Stimulated activated CD8-positive, alpha-beta memory T cell treated with anti-CD3 and anti-CD28 coated beads, Interleukin-7, amount 100 ng/mL, for 24 hours (primary cell): ENCODE data around the gene ADNP.
"Not testable (repeated sequence)": the region's sequence is repeated elsewhere in the genome, so short reads cannot be mapped to it uniquely, and the experiment has no call there.

Source experiments
- DNase-seq: peaks from one replicate; pipeline ENCODE4 v3.0.0-alpha.2; 2020; ENCODE audit warnings: low read depth

Gene ADNP

DNA sequence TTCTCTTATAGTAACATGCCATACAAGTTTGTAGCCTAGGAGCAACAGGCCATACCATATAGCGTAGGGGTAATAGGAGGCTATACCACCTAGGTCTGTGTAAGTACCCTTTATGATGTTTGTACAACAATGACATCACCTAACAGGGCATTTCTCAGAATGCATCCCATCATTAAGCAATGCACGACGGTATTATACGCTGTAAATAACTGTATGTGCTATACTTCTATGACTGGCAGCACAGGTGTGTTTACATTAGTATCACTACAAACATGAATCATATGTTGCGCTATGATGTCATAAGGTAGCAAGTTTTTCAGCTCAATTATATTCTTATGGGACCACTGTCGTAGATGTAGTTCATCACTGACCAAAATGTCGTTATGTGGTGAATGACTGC, 31.0 kb downstream of the ADNP start:
- no peak for DNase-seq

DNA sequence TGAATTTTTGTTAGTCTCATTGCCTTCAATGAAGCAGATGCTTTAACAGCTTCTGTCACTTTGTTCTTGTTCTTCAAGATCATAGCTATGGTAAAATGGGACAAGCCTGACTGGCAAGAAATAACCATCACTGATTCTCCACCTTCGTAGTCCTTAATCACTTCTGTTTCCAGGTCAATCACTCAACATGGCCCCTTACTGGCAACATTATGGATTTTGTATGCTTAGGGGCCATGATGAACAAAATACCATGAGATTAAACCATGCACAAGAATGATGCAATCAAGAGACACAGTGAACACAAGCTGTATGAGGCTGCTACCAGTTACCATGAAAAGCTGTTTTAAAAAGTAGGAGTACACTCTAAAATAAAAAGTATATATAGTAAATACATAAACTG, 32.8 kb downstream of the ADNP start:
- DNase-seq, result no peak

DNA sequence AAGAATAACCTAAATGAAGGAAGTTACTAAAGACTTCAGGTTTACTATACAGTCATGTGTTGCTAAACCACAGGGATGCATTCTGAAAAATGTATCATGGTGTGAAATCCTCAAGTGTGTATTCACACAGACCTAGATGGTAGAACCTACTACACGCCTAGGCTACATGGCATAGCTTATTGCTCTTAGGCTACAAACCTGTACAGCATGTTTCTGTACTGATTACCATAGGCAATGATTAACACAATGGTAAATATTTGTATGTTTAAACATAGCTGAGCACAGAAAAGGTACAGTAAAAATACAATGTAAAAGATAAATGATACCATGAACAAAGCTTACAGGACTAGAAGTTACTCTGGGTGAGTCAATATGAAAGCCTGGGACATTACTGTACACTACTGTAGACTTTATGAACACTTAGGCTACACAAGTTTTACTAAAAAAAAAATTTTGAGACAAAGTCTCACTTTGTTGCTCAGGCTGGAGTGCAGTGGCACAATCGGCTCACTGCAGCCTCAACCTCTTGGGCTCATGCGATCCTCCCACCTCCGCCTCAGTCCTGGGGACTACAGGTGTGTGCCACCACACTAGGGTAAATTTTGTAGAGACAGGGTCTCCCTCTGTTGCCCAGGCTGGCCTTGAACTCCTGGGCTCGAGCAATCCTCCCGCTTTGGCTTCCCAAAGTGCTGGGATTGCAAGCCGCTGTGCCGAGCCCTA, 36.0 kb downstream of the ADNP start:
- no peak for DNase-seq

DNA sequence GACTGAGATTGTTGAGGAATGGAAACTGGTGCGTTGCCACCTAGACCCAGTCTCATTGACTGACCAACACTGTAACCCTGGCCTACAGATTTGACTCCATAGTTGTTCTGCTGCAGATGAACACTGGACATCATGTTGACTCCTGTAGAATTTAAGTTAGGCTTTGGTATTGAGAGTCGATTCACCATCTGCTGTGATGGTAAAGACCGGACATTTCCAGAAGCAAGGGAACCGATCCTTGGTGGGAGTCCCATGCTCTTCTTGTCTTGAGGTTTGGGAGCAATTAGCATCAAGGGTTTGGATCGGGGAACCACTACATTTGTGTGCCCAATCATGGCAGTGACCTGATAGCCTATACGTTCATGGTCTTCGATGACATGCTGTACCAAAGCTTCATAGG, 37.6 kb downstream of the ADNP start:
- no peak for DNase-seq

DNA sequence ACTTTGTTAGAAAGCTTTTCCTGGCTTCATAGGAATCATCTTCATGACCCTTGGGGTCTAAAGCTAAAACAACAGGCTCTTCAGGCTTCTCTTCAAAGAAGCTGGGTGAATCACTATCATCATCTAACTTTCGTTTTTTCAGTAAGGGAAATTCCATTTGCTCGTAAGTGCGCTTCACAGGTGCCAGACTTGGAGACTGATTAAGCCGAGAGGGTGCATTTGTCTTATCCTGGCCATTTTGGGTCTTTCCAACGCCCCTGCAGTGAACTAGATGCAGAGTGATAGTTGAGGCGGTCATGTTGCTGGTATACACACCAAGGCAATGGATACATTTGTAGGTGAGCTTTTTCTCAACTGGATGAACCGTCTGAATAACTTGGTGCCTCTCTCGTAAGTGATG, 38.8 kb downstream of the ADNP start:
- no peak for DNase-seq

DNA sequence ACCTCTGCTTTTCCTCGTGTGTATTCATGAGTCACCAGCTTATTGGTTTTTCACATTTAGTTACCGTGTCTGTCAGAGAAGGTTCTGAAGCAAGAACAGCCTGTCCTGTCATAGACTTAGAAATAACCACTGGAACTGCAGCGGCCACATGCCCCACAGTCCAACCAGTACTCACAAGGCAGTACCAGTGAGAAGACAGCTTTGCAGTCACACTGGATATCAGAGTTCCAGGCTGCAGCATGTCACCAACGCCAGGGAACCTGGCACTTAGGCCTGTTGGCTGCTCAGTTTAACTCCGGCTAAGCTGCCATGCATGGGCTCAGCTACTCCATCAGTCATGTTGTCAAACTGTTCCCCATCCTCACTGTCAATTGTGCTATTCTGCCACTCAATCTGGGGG, 40.1 kb downstream of the ADNP start:
- DNase-seq, result no peak

DNA sequence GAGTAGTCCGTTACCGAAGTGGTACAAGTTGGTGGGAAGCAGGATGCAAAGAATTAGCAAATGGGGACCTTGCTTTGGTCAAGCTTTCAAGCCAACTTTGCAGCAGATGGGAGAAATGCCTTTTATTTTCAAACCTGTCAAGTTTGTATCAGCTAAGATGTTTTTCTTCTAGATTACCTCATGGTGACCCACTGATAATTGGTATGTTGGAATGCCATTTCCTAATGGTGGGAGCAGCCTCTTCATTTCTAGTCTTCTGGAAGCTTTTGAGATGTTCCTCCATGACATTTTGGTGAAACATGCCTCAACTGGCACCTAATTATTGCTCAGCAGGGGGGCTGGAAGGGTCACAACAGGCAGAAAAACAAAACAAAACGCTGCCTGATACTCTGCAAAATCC, 43.7 kb downstream of the ADNP start:
- DNase-seq, result no peak

DNA sequence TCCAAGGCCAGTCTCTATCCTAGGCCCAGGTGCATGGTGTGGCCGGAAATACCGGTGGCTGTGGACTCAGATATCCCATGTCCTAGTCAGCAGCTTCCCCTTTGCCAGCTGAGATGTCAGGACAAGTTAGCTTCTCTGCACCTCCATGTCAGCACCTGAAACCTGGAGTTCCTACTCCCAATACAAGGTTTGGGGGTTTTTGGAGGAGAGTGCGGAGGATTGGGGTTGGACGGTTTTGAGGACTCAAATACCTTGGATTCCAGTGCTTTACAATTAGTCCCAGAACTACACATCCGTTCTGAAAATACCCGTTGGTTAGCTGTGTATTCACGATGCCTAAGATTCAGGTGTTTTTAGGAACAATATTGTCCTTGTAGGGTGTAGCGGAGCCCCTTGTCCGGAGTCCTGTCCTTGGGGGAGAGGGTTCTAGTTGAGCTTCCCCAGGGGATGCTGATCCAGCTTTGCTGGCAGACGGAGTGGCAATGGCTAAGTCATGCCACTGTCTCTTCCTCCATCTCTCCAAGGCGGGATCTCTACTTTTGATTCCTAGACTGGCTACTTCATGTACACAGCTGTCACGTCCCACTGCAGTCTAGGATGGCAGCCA, 45.0 kb downstream of the ADNP start:
- DNase-seq, result no peak

DNA sequence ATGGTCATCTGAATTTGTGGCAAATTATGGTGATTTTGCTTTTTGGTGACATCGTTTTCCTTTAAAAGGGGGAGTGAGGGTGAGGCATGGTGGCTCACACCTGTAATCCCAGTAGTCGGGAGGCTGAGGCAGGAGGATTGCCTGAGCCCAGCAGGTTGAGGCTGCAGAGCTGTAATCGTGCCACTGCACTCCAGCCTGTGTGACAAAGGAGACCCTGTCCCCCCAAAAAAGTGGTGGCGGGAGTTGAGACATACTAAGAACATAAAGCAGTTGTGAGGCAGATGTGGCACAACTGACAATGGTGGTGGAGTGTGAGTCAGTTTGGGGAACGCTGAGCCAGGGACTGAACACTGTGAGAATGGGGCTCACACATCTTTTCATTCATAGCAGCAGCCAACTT, 45.5 kb downstream of the ADNP start:
- no peak for DNase-seq

DNA sequence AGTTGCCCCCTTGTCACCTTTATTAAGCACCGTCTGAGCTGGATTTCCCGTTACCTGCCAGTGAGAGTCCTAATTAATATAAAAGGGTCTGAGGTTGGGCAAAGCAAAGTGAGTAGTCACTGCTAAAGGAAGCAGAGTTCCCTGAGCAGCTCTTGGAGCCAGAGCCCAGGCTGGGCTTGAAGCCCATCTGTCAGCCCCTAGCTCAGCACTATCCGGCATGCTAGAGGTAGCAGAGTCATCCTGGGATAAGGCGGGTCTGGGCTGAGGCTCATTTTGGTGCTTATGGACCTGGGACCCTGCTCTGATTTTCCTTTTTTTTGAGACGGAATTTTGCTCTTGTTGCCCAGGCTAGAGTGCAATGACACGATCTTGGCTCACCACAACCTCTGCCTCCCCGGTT, 46.2 kb downstream of the ADNP start:
- DNase-seq, result no peak

DNA sequence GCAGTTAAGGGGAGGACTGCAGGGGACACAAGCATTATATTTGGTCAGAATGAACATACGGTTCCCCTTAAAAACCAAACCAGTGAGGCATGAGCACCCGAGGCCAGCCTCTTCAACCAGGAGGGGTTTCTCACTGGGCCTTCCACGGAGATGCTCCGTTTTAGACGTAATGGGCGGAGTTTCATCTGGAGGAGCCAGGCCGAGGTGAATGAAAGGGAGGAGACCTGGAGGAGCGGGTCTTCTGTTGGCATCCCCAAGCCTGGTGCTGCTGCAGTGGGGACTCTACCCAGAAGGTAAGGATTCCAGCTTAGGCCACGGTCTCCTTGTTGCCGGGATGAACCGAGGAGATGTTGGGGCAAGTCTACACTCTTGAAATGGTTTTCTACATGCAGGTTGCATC, 47.4 kb downstream of the ADNP start:
- DNase-seq, result no peak

DNA sequence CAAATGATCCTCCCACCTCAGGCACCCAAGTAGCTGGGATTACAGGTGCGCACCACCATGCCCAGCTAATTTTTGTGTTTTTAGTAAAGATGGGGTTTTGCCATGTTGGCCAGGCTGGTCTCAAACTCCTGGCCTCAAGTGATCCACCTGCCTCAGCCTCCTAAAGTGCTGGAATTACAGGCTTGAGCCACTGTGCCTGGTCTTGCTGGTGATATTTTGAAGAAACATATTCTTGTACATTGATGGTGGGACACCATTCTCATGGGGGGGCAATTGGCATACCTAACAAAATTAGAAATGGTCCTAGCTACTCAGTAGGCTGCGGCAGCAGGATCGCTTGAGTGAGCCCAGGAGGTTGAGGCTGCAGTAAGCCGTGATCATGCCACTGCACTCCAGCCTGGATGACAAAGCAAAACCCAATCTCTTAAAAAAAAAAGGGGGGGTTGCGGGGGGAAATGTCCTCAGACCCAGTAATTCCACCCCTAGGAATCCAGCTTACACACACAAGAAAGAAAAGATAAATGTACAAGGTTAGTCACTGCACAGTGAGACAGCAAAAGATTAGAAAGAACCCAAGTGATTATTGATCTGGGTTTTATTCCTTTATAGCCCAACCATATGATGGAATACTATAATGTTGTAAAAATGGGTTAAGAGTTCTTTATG, 49.3 kb downstream of the ADNP start:
- DNase-seq, result not testable (repeated sequence)

DNA sequence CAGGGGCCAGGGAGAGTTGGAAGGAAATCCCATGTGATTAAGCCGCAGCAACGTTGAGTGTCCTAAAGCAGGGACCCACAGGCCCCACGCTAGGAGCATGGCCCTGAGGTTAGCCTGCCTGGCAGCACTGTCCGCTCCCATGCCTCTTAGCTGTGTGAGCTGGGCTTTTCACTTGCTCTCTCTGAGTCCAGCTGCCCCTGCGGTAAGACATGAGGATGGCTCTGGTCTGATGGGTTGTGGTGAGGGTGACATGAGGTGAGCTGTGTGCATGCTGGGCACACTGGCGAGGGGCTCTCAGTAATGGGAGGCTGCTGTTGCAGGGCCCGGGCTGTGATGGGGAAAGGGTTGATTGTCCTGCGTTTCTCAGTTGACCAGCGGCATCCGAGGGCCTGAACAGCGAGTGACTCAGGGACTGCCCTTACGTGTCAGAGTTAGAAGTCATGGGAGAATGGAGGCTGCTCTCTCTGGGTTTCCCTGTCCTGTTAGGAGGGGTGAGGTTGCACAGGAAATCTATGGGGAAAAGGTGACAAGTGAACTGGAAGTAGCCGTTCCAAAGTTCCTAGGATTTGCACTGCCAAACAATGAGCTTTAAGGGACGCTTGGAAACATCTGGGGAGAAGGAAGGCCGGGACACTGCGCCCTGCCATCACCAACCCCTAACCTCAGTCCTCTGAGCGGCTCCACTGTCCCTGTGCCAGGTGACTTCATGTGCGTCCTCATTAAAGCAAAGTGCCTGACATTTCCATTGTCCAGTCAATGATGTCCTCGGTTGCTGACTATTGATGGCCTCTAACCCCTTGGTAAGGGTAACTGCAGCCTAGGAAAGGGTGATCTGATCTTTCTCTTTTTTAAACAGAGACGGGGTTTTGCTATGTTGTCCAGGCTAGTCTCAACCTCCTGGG, 51.3 kb downstream of the ADNP start:
- no peak for DNase-seq

DNA sequence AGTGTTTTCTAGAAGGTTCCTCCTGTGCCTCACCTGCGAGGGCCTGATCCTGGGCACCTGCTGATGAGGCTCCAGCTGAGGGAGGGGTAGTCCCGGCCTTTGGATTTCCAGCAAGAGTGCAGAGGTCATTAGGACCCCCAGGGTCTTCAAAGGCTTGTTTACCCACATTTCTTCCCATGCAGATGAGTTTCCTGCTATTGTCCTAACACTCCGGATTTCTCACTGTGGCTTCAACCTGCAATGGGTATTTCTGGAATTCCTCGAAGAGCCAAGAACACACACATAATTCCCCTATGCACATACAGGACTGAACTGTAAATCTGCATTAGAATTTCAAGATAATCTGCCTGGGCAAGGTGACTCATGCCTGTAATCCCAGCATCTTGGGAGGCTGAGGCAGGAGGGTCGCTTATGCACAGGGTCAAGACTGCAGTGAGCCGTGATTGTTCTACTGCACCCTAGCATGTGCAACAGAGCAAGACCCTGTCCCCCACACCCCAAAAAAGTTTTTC, 53.9 kb downstream of the ADNP start:
- DNase-seq, result no peak

DNA sequence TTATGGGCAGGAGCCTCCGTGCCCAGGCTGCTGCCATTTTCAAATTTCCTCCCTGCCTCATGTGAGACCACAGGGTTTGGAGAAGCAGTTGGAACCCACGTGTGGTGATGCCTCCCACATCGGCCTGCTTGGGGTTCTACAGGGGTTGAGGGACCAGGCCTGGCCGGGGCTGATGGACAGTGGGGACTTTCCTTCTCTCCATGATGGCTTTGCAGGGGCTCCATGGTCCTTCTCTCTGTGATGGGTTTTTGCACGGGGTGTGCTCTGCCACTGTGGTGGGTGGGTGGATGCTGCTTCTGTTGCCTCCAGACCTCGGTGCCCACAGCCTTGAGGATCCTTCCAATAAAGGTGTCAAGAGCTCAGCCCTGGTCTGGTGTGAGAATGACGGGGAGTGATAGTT, 54.4 kb downstream of the ADNP start:
- no peak for DNase-seq

DNA sequence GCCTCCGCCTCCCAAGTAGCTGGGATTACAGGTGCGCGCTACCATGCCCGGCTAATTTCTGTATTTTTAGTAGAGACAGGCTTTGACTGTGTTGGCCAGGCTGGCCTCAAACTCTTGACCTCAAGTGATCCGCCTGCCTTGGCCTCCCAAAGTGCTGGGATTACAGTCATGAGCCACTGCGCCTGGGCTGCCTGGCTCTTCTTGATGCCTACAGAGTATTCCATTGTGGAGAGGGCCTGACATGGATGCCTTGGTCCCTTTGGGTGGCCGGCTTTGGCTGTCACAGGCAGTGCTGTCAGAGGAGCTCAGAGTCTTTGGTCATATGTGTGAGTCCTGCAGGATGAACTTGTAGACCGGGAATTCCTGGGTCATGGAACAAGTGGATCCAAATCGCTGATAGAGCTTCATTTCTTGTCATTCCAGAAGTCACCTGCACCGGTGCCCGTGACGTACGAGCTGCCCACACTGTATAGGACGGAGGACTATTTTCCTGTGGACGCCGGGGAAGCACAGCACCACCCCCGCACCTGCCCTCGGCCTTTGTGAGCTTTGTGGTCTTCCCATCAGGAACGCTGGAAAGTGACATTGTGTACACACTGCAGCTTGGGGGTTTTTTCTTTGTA, 55.1 kb downstream of the ADNP start:
- DNase-seq, result no peak

DNA sequence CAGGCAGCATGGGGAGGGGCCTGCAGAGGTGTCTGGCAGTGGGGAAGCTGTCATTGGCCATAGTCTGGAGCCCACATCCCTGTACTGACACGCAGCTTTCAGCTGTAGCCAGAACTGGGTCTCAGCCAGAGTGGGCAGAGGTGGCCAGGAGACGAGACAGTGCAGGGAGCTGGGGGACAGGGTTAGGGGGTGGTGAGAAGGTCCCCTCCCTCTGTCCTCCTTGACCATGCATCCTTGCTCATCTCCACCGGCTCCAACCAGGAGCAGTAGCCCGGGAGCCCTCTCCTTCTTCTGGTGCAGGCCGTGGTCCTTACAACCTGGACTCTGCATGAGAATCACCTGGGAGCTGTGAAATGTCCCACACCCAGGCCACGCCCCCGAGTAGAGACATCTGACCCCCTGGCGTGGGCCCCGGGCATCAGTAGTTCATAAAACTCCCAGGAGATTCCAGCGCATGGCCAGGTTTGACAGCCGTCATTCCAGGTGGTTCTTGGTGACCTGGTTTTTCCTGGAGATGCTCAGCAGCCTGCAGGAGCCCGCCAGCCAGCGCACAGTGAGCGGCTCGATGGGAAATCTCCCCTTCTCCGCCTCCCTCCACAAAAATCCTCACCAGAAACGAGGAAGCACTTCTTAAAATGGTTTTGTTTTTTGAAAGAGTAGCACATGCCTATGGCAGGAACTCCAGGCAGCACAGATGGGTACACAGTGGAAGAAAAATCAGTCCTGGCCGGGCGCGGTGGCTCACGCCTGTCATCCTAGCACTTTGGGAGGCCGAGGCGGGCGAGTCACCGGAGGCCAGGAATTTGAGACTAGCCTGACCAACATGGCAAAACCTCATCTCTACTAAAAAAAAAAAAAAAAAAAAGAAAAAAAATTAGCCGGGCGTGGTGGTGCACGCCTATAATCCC, 56.2 kb downstream of the ADNP start:
- DNase-seq, result no peak

DNA sequence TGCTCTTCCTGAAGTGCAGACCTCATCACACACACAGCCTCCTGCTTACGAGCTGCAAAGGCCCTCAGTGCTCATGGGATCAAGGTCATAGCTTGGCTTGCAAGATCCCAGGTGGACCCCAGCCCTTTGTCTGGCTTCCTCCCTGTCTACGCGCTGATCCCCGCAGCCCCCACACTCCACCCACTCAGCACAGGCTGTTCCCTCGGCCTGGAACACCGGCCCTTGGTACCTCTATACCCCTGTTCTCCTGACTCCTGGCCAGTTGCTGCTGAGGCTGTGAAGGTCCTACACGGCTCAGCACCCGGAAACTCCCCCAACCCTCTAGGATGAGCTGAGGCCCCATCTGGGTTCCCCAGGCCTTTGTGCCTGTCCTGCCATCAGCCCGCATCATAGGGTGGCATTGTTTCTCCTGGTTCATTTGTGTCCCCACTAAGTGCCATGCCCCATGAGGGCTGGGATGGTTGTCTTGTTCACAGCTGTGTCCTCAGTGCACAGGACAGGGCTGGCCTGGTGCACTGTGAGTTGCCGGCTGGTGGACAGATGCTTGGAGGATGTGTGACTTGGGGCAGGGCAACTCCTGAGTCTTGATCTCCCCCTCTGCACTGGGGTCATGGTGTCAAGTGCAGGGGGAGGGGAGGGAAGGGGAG, 57.0 kb downstream of the ADNP start:
- DNase-seq, result no peak

DNA sequence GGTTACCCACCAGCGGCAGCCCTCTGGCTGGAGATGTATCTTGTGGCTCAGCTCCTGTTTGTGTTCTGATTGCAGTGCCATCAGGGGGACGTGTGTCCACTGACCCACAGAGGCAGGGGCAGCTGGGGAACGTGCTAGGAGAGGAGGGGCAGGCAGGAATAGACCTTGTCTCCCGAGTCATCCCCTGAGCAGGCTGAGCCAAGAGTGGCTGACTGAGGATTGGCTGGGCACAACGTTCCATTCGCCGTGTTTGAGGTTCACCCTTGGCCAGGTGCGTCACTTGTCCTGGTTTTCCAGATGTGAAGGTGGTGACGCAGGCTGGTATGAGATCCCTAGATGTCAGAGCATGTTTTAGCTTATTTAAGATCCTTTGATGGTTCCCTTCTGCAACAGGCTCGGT, 57.7 kb downstream of the ADNP start:
- DNase-seq, result no peak
